HG02678 (cell line): ENCODE results near the gene ARL3.
A peak's percentile ranks its signal among the peaks of the same experiment; 100 is the strongest.

Source experiments
- ATAC-seq: cut with Tn5 transposase; IDR thresholded peaks from one replicate; pipeline ENCODE4 v1.9.1; 2021; ENCODE audit warnings: mild to moderate bottlenecking, moderate library complexity; ENCODE audit not compliant: unreplicated experiment

The ARL3 gene

DNA sequence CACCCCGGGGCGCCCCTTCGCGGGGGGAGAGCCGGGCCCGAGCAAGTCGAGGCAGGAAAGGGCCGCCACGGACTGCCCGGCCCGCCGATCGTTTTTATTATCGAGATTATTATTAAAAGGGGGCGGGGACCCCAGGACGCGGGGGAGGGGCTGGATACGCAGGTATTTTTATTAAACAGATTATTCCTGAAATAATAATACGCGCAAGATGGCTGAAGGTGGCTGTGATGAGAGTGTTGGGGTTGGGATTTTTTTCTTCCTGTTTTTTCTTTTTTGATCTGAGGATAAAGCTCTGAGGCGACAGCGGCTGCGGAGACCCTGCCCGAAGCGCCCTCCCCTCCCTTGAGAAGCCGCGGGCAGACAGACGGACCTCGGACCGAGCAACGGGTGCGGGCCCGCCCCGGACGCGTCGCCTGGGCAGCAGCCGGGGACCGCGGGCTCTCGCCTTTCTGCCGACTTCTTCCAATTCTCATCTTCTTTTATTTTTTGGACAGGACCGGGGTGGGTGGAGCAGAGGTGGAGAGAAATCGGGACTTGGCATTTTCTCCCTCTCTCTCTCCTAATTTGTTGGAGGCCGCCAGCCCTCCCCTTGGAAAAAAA is 71.4 kb downstream of the ARL3 start:
- ATAC-seq, result no peak

DNA sequence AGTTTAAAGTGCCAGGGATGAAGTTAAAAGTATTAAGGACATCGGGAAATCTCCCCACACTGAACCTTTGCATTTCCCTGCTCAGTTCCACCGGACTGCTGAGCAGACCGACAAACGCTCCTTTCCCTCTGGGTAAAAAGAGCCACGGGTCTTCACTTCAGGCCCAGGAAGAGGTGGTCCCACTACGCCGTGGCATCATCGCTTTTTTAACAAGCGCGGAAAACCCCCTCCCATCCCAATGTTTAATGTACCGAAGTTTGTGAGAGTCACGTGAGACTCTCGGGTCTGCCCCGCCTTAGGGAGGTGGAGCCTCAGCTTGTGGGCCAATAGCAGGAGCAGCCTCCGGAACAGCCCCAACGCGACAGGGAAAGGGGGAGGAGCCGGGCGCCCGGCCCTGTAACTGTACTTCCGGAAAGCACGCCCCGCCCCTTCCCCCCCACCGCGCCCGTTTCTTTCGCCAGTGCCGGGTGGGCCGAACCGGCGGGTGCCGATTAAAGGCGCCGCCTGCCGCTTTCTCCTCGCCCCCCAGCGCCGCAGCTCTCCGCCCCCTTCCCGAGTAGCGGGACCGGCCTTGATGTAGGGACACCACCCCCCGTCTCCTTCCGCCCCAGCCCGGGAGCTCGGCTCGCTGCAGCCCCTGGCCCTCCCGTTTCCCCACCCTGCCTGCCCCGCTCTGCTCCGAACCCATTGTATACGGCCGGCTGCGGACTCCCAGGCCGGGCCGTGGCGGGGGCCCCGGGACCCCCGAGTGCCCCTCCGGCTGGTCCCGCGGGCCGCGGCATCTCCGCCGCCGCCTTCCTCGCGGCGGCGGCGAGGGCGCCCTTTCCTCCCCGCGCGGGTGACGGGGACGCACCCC is 72.1 kb downstream of the ARL3 start:
- ATAC-seq, result peak; percentile 54

DNA sequence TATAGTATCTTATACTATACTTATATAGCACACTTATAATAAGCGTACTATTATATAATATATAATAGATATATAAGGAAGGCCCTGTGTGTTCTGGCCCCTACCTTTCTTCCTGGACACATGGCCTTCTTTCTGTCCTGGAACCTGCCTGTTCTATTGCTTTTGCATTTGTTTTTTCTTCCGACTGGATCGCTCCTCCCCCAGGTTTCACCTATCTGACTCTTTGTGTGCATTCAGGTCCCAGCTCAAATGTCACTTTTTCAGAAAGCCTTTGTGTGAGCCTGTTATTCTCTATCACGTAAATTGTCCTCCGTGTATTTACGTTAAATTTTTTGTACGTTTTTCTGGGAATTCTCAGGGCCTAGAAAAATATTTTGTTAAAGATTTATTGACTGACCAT is 72.8 kb downstream of the ARL3 start:
- ATAC-seq, result no peak

DNA sequence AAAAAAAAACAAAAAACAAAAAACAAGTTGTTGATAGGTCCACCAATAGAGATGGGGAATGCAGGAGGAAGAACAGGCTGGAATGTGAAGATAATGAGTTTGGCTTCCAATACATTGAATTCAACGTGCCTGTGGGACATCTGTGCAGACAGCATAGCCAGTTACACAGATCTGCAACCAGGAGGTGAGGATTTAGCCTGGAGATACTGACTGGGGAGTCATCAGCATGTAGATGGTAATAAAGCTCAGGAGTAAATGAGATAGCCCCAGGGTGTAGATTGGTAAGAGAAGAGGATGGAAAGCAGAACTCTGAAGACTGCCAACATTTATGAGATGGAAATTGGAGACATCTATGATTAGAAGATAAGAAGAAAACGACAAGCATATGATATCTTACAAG is 74.7 kb downstream of the ARL3 start:
- no peak for ATAC-seq

DNA sequence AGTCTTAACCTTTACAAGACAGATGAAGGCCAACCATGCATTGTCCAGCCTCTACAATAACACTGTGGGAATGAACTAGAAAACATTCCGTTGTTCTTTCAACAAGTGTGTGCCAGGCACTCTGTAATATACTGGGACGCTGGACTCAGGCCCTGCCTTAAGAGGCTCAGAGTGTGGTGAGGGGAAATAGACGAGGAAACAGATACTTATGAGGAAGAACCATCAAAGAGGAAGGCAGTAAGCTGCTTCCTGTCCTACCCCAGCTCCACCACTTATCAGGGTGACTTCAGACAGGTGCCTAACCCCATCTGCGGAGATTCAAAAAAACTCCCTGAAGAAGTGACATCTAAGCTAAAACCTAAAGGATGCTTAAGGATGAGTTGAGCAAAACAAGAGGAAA is 78.8 kb downstream of the ARL3 start:
- ATAC-seq, result no peak

- ATAC-seq, result no peak
Observed at GRCh38 chr10:102634686-102635085, 79.5 kb downstream of the ARL3 start.

DNA sequence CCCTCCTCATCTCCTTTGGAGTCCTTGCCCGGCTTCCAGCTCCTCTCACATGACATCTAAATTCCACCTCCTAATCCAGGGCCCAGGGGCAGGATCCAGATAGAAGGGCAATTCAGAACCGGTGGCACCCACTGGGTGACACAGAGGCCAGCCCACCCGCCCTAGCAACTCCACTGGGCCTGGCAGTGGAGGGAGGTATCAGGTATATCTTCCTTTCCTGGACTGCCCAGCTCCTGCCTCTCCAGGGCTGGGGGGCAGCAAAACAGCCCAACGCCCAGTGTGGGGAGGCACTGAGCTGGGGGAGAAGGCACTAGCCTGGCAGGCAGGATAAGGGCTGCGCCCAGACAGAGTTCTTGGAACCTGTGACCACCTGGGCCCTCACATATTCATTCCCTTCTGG is 80.3 kb downstream of the ARL3 start:
- no peak for ATAC-seq

GRCh38 chr10:102633287-102633686 is 80.9 kb downstream of the ARL3 start:
- ATAC-seq, result no peak

- no peak for ATAC-seq
Observed at GRCh38 chr10:102632394-102633111, 81.6 kb downstream of the ARL3 start.

- ATAC-seq, result no peak
Observed at GRCh38 chr10:102631525-102632393, 82.4 kb downstream of the ARL3 start.

- no peak for ATAC-seq
Observed at GRCh38 chr10:102630663-102631062, 83.5 kb downstream of the ARL3 start.

DNA sequence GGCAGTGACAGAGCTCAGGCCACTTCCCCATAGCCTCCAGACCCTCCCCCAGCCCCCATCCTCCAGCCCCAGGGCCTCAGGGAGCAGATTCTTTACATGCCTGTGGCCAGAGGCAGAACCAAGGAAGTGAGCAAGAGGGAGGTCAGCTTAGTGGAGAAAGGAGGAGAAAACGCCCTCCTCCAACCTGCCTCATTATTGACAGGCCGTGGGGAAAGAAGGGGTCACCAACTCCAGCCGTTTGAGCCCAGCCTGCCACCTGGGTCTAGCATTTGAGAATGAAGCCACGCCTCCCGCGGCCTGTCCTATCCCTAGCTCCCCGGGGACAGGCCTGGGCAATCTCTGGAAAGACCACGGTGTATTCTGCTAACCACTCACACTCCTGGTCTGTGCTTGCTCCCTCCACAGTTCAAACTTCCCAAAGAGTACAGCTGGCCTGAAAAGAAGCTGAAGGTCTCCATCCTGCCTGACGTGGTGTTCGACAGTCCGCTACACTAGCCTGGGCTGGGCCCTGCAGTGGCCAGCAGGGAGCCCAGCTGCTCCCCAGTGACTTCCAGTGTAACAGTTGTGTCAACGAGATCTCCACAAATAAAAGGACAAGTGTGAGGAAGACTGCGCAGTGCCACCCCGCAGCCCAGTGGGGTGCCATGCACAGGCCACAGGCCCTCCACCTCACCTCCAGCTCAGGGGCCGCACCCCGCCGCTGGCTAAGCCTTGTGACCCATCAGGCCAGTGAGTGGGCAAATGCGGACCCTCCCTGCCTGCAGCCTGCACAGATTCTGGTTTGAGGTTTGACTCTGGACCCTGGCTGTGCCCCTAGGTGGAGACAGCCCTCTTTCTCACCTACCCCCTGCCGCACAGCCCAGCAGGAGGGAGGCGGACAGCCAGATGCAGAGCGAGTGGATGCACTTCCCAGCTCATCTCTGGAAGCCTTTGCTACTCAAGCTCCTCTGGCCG is 84.3 kb downstream of the ARL3 start:
- no peak for ATAC-seq

GRCh38 chr10:102628451-102628911 is 85.7 kb downstream of the ARL3 start:
- no peak for ATAC-seq

DNA sequence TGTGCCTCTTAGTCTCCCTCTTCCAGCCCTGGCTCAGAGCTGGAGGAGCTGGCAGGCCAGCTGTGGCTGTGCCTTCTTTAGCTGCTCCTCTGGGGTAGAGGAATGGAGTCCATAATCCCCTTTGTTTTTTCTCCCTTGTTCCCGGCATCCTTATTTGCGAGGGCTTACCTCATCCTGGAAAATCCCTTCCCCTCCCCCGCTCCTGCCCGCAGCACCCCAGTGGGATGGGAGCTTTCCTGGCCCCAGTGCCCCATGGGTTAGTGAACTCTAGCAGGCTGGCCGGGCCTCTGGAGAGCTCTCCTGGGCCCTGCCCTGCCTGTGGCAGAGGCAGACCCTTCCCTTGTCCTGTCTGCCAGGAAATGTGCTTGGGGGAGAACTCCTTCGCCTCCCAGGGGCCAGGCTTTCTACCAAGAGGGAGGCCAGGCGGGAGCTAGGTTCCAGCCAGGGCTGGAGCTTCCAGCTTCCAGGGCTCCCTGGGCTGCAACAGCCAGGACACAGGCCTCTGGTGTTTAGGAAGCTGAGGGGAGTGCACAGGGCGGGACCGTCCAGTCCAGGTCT is 86.4 kb downstream of the ARL3 start:
- no peak for ATAC-seq

- ATAC-seq, result no peak
Observed at GRCh38 chr10:102627291-102627735, 86.9 kb downstream of the ARL3 start.

DNA sequence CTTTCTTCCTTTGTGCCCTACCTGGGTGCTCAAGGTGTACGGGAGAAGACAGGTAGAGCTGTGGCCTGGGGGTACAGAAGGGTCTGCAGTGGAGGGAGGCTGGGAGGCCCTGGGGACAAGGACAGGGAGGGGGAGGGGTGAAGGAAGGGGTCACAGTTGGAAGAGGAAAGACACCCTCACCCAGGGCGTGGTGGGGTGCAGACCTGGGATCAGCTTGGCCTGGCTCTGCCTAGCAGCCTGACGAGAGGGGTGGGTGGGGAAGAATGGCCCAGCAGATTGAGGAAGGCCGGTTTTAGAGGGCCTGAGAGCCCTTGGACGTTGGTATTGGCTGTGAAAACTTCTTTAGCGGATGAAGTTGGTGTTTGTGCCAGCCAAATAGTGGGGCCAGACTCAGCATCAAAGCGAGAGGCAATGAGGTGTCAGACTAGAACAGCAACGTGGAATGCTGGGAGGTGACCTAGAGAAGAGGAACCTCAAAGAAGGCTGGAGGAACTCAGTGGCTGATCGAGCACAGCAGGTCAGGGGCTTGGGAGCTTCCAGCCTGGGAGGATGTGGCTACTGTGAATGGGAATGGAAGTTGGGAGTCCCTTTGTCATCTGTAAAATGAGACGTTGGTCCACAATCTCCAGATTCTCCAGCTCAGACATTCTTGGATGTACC is 88.0 kb downstream of the ARL3 start:
- ATAC-seq, result no peak

DNA sequence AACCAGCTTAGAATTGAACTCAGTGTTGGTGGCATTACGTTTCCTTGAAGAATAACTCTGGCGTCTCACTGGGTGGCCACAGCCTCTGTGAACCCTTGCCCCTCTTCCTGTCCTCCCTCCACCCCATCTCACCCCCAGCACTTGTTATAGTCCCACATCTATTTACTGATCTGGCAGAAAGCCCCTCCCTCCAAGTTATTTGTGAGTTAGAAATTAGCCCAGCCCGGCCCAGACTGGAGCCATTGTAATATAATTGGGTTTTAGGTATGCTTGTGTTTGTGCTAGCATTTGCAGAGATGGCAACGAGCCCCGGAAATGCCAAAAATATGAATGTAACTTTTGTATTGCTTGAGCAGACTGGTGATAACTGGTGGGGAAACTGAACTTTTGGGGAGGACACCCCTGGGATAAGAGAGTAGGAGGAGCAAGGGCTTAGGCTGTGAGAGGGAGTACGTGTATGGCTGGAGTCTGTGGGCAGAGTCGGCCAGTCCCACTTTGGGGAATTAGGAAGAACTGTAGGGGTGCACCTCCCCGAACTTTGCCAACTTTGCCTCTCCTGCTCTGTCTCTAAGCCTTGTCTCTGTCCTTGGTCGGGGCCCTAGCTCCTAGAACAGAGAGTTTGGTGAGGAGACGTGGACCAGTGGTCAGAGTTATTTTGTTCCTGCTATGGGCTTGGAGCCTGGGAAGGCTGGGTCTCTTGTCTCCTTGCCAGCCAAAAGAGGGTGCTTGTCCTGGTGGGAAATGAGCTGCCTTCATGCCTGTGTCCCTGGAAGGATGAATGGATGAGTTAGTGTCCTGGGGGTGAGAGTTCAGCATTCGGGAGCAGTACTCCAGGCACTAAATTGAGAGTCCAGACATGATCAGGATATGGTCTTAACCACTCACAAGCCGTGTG is 89.2 kb downstream of the ARL3 start:
- no peak for ATAC-seq

DNA sequence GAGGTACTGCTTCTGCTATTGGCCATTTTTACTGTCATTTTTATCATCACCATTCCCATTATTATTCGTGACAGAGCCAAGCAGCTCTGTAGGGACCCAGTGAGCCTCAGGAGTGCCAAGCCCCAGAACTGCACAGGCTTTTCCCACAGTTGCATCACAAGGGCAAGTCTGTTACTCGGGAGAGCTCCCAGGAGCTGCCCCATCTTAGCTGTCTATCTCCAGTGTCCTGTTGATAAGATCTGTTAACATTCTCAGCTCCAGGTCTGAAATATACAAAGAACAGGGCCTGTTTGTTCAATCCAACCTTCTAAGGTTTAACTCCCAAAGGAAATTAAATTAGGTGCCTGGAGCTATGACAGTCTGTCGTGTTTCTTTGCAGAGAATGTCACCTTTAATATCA is 90.1 kb downstream of the ARL3 start:
- no peak for ATAC-seq
